CD4-positive, alpha-beta T cell (primary cell): ENCODE results near the gene FGFR3. TPM values are rescaled to one million over a fixed set of nuclear protein-coding genes. Genes with fewer than 3 reads are reported as not detected.

Experiments
- ATAC-seq: fragments of 200-7000 bp; cut with Tn5 transposase; one replicate; pipeline ENCODE4 v1.10.0; 2022; ENCODE audit warnings: mild to moderate bottlenecking; ENCODE audit not compliant: poor library complexity
- CTCF ChIA-PET: fragments of 350-600 bp; sonication (Branson Sonifier 250); formaldehyde crosslinking; loops from one replicate; lab custom pipeline; 2021; ENCODE audit warnings: antibody characterized with exemption, inconsistent platforms; lab: Charles Lee
- POLR2A ChIA-PET: fragments of 350-600 bp; sonication (Branson Sonifier 250); formaldehyde crosslinking; loops from one replicate; lab custom pipeline; 2021; ENCODE audit warnings: antibody characterized with exemption, inconsistent platforms; lab: Charles Lee
- DNase-seq, 14 experiments: peaks; one replicate each; pipeline ENCODE4 v3.0.0-alpha.2; 2013 to 2020; ENCODE audit warnings: mixed read lengths in 2 of 14
- H3K27ac ChIP-seq, 2 donors: one replicate each; pipeline versions ENCODE4 v1.5.1 to v1.7.0; 2013; ENCODE audit warnings: low read length in 2 of 2, low read depth in 1 of 2, mild to moderate bottlenecking in 1 of 2
- H3K27me3 ChIP-seq, 2 experiments: 1 replicate in 1 of 2; 2 replicates in 1 of 2; pipeline versions ENCODE4 v1.6.1 to v1.7.0; 2013; ENCODE audit warnings: low read length in 2 of 2, control low read depth in 1 of 2, mild to moderate bottlenecking in 1 of 2, moderate library complexity in 1 of 2; ENCODE audit not compliant: insufficient read depth in 2 of 2, control insufficient read depth in 1 of 2
- H3K36me3 ChIP-seq: one replicate; pipeline ENCODE4 v1.6.1; 2013; ENCODE audit warnings: low read length, control low read depth; ENCODE audit not compliant: insufficient read depth
- H3K4me1 ChIP-seq: one replicate; pipeline ENCODE4 v1.6.1; 2013; ENCODE audit warnings: low read length, control low read depth; ENCODE audit not compliant: insufficient read depth
- H3K4me3 ChIP-seq: one replicate; pipeline ENCODE4 v1.5.1; 2013; ENCODE audit warnings: mild to moderate bottlenecking, low read length, moderate library complexity
- H3K9me3 ChIP-seq, 2 experiments: 1 replicate in 1 of 2; 2 replicates in 1 of 2; pipeline versions ENCODE4 v1.6.1 to v1.7.0; 2013; ENCODE audit warnings: low read length in 2 of 2, mild to moderate bottlenecking in 2 of 2, control low read depth in 1 of 2, moderate library complexity in 1 of 2; ENCODE audit not compliant: control insufficient read depth in 1 of 2, insufficient read depth in 1 of 2
- H3K27ac Mint-ChIP-seq: one replicate; pipeline ENCODE4 v1.8.0; 2020; ENCODE audit warnings: mixed read lengths
- H3K27me3 Mint-ChIP-seq: one replicate; pipeline ENCODE4 v1.8.0; 2021; ENCODE audit warnings: mixed read lengths
- H3K36me3 Mint-ChIP-seq: one replicate; pipeline ENCODE4 v1.8.0; 2021; ENCODE audit warnings: low read depth, mixed read lengths
- H3K4me1 Mint-ChIP-seq: one replicate; pipeline ENCODE4 v1.8.0; 2021; ENCODE audit warnings: low read depth, mixed read lengths
- H3K4me3 Mint-ChIP-seq: one replicate; pipeline ENCODE4 v1.8.0; 2020; ENCODE audit warnings: mild to moderate bottlenecking, mixed read lengths
- H3K9me3 Mint-ChIP-seq: one replicate; pipeline ENCODE4 v1.8.0; 2020; ENCODE audit warnings: mixed read lengths
- intact Hi-C, 2 experiments: fragments of 100-400 bp; cut with DNase I in 1 of 2; cut with micrococcal nuclease in 1 of 2; formaldehyde crosslinking; loops; one replicate each; pipeline versions ENCODE4 v1.15.1 to v1.9.0; 2023 to 2025; cut with DNase I, micrococcal nuclease
- total RNA-seq, 174 experiments: library from RNA in 2 of 174; stranded (reverse) in 2 of 174; gene quantifications; one replicate each; pipeline ENCODE4 v1.2.3 and lab custom pipeline; 2021 to 2026
- TF ChIP-seq, protein P1 (sequence below): fragments of 200-600 bp; IDR thresholded peaks from one replicate; pipeline ENCODE4 v1.8.0; 2022; ENCODE audit warnings: antibody characterized with exemption, mild to moderate bottlenecking

Gene FGFR3
- total RNA-seq, 2 experiments from 2014 or later = 0.33 TPM; not detected in 1

DNA sequence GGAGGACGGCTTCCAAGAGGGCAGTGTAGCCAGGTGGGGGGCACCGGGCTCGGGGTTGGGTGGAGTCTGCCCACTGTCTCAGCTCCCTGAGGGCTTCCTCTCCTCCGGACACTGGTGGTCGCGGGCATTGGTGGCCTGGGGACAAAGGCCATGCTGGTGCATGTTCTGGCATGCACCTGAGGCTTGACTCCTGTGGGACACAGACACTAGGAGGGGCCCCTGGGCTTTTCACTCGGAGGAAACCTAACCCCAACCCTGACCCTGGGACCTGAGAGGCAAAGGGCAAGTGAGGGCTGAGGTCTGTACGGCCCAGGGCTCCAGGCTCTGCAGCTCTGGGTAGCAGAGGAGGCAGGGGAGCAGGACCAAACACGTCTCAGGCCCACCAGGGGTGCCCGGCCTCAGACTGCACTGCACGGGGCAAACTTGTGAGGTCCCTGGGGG lies 22.3 kb upstream of the FGFR3 start:
- H3K4me3 ChIP-seq = no peak overlapping the region
- ATAC-seq (no peak), DNase-seq (no peak)
- H3K27me3 ChIP-seq = peaks cover 19 to 23% of the 10 kb centered on the region in 2 experiments
- no peak overlapping the region for H3K4me3 Mint-ChIP-seq
- H3K4me1 Mint-ChIP-seq = no peaks in the 10 kb centered on the region
- no peaks in the 10 kb centered on the region for H3K9me3 Mint-ChIP-seq
- POLR2A ChIA-PET = interaction anchor here (0.7 kb wide), 1 partner anchor 344 kb away, joined by 3 read pairs; no protein-coding TSS in a partner anchor
- TF ChIP-seq, protein P1, sequence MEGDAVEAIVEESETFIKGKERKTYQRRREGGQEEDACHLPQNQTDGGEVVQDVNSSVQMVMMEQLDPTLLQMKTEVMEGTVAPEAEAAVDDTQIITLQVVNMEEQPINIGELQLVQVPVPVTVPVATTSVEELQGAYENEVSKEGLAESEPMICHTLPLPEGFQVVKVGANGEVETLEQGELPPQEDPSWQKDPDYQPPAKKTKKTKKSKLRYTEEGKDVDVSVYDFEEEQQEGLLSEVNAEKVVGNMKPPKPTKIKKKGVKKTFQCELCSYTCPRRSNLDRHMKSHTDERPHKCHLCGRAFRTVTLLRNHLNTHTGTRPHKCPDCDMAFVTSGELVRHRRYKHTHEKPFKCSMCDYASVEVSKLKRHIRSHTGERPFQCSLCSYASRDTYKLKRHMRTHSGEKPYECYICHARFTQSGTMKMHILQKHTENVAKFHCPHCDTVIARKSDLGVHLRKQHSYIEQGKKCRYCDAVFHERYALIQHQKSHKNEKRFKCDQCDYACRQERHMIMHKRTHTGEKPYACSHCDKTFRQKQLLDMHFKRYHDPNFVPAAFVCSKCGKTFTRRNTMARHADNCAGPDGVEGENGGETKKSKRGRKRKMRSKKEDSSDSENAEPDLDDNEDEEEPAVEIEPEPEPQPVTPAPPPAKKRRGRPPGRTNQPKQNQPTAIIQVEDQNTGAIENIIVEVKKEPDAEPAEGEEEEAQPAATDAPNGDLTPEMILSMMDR = no peak
- peaks cover 8% of the 10 kb centered on the region for H3K4me1 ChIP-seq
- no peaks in the 10 kb centered on the region for H3K36me3 ChIP-seq
- H3K27ac Mint-ChIP-seq = no peak overlapping the region
- H3K9me3 ChIP-seq = peaks cover 0 to 16% of the 10 kb centered on the region in 2 experiments
- intact Hi-C loops = no loop called here
- CTCF ChIA-PET = no interaction called here
- peaks cover 9% of the 10 kb centered on the region for H3K27me3 Mint-ChIP-seq
- H3K27ac ChIP-seq = no peak overlapping the region
- no peaks in the 10 kb centered on the region for H3K36me3 Mint-ChIP-seq

DNA sequence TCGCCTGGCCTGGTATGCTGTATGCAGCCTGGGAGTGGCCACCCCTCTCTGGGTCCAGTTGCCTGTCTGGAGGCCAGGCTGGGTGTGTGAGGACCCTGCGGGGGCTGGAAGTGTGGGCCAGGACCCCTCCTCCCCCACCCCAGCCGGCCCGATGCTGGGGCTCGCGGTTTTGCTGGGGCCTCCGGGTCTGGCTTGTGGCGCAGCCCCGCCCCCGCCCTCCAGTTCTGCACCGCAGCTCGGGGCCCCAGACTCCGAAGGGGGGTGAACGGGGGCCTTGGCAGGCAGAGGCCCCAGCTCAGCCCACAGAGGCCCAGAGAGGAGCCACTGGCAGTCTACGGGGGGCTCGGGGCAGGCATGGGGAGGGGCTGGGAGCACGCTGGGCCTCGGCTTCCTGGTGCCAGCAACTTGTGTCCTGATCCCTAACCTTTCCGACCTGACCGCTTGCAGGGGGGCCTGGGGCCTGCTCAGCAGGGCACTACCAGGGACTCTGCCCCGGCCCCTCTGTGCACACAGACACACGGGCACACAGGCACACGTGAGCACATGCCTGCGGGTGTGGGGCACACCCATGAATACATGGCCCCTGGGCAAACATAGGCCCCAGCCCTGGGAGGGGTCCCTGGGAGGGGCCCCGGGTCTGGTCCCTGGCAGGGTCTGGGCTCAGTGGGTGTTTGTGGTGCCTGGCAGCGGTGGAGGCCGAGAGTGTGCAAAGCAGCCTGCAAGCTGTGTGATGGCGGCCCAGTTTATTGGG lies 21.4 kb upstream of the FGFR3 start:
- no peak for ATAC-seq
- Histone ChIP-seq H3K9me3 (peaks cover 0 to 16% of the 10 kb centered on the region in 2 experiments), H3K27ac (no peak overlapping the region), H3K4me3 (no peak overlapping the region), H3K27me3 (peaks cover 12 to 14% of the 10 kb centered on the region in 2 experiments), H3K4me1 (peaks cover 8% of the 10 kb centered on the region), H3K36me3 (no peaks in the 10 kb centered on the region)
- Mint-ChIP-seq H3K27ac (no peak overlapping the region), H3K27me3 (peaks cover 9% of the 10 kb centered on the region), H3K4me1 (no peaks in the 10 kb centered on the region), H3K9me3 (no peaks in the 10 kb centered on the region), H3K4me3 (no peak overlapping the region), H3K36me3 (no peaks in the 10 kb centered on the region)
- ChIA-PET POLR2A (no interaction called here), CTCF (no interaction called here)
- no peak for DNase-seq
- intact Hi-C loops = no loop called here
- TF ChIP-seq, protein P1 = no peak

DNA sequence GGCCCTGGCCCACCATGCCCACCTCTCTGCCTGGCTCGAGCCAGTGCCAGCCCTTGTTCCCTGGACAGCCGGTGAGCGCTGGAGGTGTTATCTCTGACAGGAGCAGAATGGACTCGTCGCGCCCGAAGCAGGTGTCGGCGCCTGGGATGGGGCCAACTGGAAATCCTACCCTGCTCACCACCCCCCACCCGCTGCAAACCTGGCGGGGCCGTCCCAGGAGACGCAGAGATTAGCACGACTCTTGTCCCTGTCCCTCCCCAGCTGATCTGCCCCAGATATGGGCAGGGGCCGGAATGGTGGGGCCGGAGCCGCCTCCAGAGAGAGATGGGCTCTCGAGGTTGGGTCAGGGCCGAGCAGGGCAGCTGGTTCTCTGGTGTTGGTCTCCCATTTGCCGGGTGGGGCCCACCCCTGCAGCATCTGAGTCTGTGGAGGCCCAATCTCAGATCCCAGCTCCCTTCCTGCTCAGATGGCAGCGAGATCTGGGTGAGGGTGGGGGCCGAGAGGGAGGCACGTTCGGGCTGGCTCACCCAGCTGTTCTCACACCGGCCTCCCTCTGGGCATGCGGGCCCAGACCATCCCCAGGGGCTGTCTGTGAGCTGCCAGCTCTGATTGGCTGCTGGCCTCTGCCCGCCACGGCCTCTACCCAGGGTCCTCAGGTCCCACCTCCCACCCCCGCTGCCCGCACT lies 20.1 kb upstream of the FGFR3 start:
- peaks cover 10 to 14% of the 10 kb centered on the region in 2 experiments for H3K27me3 ChIP-seq

More for the DNA sequence above, 20.1 kb upstream of the FGFR3 start:
- ChIA-PET POLR2A (no interaction called here), CTCF (no interaction called here)
- Histone ChIP-seq H3K9me3 (peaks cover 0 to 15% of the 10 kb centered on the region in 2 experiments), H3K4me1 (peaks cover 8% of the 10 kb centered on the region), H3K36me3 (no peaks in the 10 kb centered on the region), H3K4me3 (no peak overlapping the region), H3K27ac (no peak overlapping the region)
- no peak for DNase-seq
- Mint-ChIP-seq H3K27me3 (peaks cover 7% of the 10 kb centered on the region), H3K9me3 (no peaks in the 10 kb centered on the region), H3K27ac (no peak overlapping the region), H3K36me3 (no peaks in the 10 kb centered on the region), H3K4me1 (no peaks in the 10 kb centered on the region), H3K4me3 (no peak overlapping the region)
- intact Hi-C loops = no loop called here
- no peak for ATAC-seq
- TF ChIP-seq, protein P1 = no peak
